ENCODE results near the gene ANKRD31.

GRCh38 chr5:75190227-75190626 is 46.5 kb downstream of the ANKRD31 start:
- no peak for TF ChIP-seq E2F5 (CRISPR knock-in tag; IDR thresholded peaks at IDR 0.05)
- no peak for TF ChIP-seq PRDM15 (CRISPR knock-in tag; IDR thresholded peaks at IDR 0.05)
- TF ChIP-seq, protein P1, sequence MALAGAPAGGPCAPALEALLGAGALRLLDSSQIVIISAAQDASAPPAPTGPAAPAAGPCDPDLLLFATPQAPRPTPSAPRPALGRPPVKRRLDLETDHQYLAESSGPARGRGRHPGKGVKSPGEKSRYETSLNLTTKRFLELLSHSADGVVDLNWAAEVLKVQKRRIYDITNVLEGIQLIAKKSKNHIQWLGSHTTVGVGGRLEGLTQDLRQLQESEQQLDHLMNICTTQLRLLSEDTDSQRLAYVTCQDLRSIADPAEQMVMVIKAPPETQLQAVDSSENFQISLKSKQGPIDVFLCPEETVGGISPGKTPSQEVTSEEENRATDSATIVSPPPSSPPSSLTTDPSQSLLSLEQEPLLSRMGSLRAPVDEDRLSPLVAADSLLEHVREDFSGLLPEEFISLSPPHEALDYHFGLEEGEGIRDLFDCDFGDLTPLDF (CRISPR knock-in tag; IDR thresholded peaks at IDR 0.05), result no peak
- TF ChIP-seq KAT7 (CRISPR knock-in tag; IDR thresholded peaks at IDR 0.05; ENCODE audit: borderline replicate concordance), result no peak
- TF ChIP-seq, protein P2, sequence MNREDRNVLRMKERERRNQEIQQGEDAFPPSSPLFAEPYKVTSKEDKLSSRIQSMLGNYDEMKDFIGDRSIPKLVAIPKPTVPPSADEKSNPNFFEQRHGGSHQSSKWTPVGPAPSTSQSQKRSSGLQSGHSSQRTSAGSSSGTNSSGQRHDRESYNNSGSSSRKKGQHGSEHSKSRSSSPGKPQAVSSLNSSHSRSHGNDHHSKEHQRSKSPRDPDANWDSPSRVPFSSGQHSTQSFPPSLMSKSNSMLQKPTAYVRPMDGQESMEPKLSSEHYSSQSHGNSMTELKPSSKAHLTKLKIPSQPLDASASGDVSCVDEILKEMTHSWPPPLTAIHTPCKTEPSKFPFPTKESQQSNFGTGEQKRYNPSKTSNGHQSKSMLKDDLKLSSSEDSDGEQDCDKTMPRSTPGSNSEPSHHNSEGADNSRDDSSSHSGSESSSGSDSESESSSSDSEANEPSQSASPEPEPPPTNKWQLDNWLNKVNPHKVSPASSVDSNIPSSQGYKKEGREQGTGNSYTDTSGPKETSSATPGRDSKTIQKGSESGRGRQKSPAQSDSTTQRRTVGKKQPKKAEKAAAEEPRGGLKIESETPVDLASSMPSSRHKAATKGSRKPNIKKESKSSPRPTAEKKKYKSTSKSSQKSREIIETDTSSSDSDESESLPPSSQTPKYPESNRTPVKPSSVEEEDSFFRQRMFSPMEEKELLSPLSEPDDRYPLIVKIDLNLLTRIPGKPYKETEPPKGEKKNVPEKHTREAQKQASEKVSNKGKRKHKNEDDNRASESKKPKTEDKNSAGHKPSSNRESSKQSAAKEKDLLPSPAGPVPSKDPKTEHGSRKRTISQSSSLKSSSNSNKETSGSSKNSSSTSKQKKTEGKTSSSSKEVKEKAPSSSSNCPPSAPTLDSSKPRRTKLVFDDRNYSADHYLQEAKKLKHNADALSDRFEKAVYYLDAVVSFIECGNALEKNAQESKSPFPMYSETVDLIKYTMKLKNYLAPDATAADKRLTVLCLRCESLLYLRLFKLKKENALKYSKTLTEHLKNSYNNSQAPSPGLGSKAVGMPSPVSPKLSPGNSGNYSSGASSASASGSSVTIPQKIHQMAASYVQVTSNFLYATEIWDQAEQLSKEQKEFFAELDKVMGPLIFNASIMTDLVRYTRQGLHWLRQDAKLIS (CRISPR knock-in tag; IDR thresholded peaks at IDR 0.05; ENCODE audit: borderline replicate concordance), result no peak
- TF ChIP-seq, protein P3, sequence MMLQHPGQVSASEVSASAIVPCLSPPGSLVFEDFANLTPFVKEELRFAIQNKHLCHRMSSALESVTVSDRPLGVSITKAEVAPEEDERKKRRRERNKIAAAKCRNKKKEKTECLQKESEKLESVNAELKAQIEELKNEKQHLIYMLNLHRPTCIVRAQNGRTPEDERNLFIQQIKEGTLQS (CRISPR knock-in tag; conservative IDR thresholded peaks at IDR 0.05), result no peak
- TF ChIP-seq, protein P4, sequence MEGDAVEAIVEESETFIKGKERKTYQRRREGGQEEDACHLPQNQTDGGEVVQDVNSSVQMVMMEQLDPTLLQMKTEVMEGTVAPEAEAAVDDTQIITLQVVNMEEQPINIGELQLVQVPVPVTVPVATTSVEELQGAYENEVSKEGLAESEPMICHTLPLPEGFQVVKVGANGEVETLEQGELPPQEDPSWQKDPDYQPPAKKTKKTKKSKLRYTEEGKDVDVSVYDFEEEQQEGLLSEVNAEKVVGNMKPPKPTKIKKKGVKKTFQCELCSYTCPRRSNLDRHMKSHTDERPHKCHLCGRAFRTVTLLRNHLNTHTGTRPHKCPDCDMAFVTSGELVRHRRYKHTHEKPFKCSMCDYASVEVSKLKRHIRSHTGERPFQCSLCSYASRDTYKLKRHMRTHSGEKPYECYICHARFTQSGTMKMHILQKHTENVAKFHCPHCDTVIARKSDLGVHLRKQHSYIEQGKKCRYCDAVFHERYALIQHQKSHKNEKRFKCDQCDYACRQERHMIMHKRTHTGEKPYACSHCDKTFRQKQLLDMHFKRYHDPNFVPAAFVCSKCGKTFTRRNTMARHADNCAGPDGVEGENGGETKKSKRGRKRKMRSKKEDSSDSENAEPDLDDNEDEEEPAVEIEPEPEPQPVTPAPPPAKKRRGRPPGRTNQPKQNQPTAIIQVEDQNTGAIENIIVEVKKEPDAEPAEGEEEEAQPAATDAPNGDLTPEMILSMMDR (IDR thresholded peaks at IDR 0.05), result no peak
- no peak for TF ChIP-seq MLX (CRISPR knock-in tag; IDR thresholded peaks at IDR 0.05)
- no peak for TF ChIP-seq NFE2L1 (CRISPR knock-in tag; IDR thresholded peaks at IDR 0.05)
- TF ChIP-seq, protein P5, sequence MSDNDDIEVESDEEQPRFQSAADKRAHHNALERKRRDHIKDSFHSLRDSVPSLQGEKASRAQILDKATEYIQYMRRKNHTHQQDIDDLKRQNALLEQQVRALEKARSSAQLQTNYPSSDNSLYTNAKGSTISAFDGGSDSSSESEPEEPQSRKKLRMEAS (CRISPR knock-in tag; IDR thresholded peaks at IDR 0.05), result no peak

All from WTC11 (cell line).